Upper lobe of left lung (tissue), 6 donors: Measurements from ENCODE around the gene FBN2. TPM values are rescaled to one million over a fixed set of nuclear protein-coding genes. Genes with fewer than 3 reads are reported as not detected.

Experiments
- ATAC-seq, 2 donors: fragments of 200-7000 bp; cut with Tn5 transposase; one replicate each; pipeline ENCODE4 v1.9.1; 2022; ENCODE audit warnings: mild to moderate bottlenecking in 2 of 2, moderate library complexity in 2 of 2; ENCODE audit not compliant: low FRiP score in 2 of 2
- DNase-seq, 2 donors: peaks; one replicate each; pipeline ENCODE4 v3.0.0-alpha.2; 2019 to 2020
- H3K27ac ChIP-seq, 4 donors: fragments of 200-600 bp; sonication (generic); one replicate each; pipeline ENCODE4 v1.5.1; 2016 to 2019
- H3K27me3 ChIP-seq, 4 donors: fragments of 200-600 bp; sonication (generic); one replicate each; pipeline ENCODE4 v1.5.1; 2017 to 2019
- H3K36me3 ChIP-seq, 4 donors: fragments of 200-600 bp; sonication (generic); one replicate each; pipeline ENCODE4 v1.5.1; 2016 to 2019
- H3K4me1 ChIP-seq, 4 donors: fragments of 200-600 bp; sonication (generic); one replicate each; pipeline ENCODE4 v1.5.1; 2018 to 2019
- H3K4me3 ChIP-seq, 4 donors: fragments of 200-600 bp; sonication (generic); one replicate each; pipeline ENCODE4 v1.5.1; 2017 to 2019; ENCODE audit warnings: mild to moderate bottlenecking in 2 of 4, moderate library complexity in 1 of 4
- H3K9me3 ChIP-seq, 4 donors: fragments of 200-600 bp; sonication (generic); one replicate each; pipeline ENCODE4 v1.5.1; 2018 to 2019
- CTCF ChIP-seq, 6 experiments: fragments of 450-650 bp in 4 of 6; fragments of 200-600 bp in 2 of 6; sonication (generic) in 2 of 6; IDR thresholded peaks; one replicate each; pipeline ENCODE4 v1.5.1; 2016 to 2019; ENCODE audit warnings: antibody characterized with exemption in 6 of 6
- EP300 ChIP-seq, 4 donors: sonication (generic); formaldehyde crosslinking; IDR thresholded peaks; one replicate each; pipeline ENCODE4 v1.5.1; 2017; ENCODE audit warnings: antibody characterized with exemption in 4 of 4, control low read depth in 2 of 4
- POLR2A ChIP-seq, 4 donors: fragments of 450-650 bp; IDR thresholded peaks; one replicate each; pipeline ENCODE4 v1.5.1; 2016 to 2017; ENCODE audit warnings: antibody characterized with exemption in 4 of 4, mild to moderate bottlenecking in 2 of 4
- POLR2AphosphoS5 ChIP-seq, 2 donors: sonication (generic); formaldehyde crosslinking; IDR thresholded peaks; one replicate each; pipeline ENCODE4 v1.5.1; 2017; ENCODE audit warnings: antibody characterized with exemption in 2 of 2
- WGBS, 2 donors: methylation state at CpG; one replicate each; pipeline ENCODE4 v1.1.5; 2017 to 2018; 5-methylcytosine and 5-hydroxymethylcytosine counted together
- total RNA-seq, 6 donors: library from RNA; depleted of rRNA in 4 of 6; stranded (reverse); fragments of >200 nt in 4 of 6; gene quantifications; one replicate each; pipeline versions ENCODE4 v1.1.0 to v1.2.1, GENCODE V29; 2016 to 2021
- donor health status: DM: no; HTN: no; CAD: no; lungs with moderate emphysema.
- donor health status: DM: no; HTN: yes; CAD: no; lungs with severe emphysema.

Gene FBN2
- total RNA-seq, 6 donors from 2014 or later, result under 0.01 to 1.7 (median 0.39) TPM

GRCh38 chr5:128470663-128471062, 67.4 kb downstream of the FBN2 start:
- no peak for ATAC-seq
- DNase-seq, result no peak
- 79 to 89% methylated on average over 1 of the region's 1 CpG for WGBS, 2 donors
- Histone ChIP-seq H3K9me3 (no peaks in the 10 kb centered on the region), H3K27ac (no peak overlapping the region), H3K27me3 (no peaks in the 10 kb centered on the region), H3K4me3 (no peak overlapping the region), H3K36me3 (no peaks in the 10 kb centered on the region), H3K4me1 (peaks cover 0 to 5% (median 0%) of the 10 kb centered on the region in 4 donors)
- no peak for TF ChIP-seq CTCF (IDR thresholded peaks at IDR 0.05)
- TF ChIP-seq EP300 (IDR thresholded peaks at IDR 0.05), result no peak
- TF ChIP-seq POLR2A (IDR thresholded peaks at IDR 0.05), result no peak
- TF ChIP-seq POLR2AphosphoS5 (IDR thresholded peaks at IDR 0.05), result no peak

- no peak overlapping the region for H3K4me3 ChIP-seq
- DNase-seq (no peak), ATAC-seq (no peak)
- H3K36me3 ChIP-seq, result no peaks in the 10 kb centered on the region
- no peaks in the 10 kb centered on the region for H3K9me3 ChIP-seq
- peaks cover 0 to 5% (median 0%) of the 10 kb centered on the region in 4 donors for H3K4me1 ChIP-seq
- 53 to 55% methylated on average over 2 of the region's 2 CpGs for WGBS, 2 donors
- no peak for TF ChIP-seq CTCF (IDR thresholded peaks at IDR 0.05)
- no peak for TF ChIP-seq POLR2A (IDR thresholded peaks at IDR 0.05)
- TF ChIP-seq EP300 (IDR thresholded peaks at IDR 0.05), result no peak
- TF ChIP-seq POLR2AphosphoS5 (IDR thresholded peaks at IDR 0.05), result no peak
- no peaks in the 10 kb centered on the region for H3K27me3 ChIP-seq
- H3K27ac ChIP-seq, result no peak overlapping the region
These were observed 68.1 kb downstream of the FBN2 start for GRCh38 chr5:128469912-128470311.

- DNase-seq, result no peak
- Histone ChIP-seq H3K9me3 (no peaks in the 10 kb centered on the region), H3K36me3 (no peaks in the 10 kb centered on the region), H3K4me3 (no peak overlapping the region), H3K27me3 (no peaks in the 10 kb centered on the region), H3K27ac (no peak overlapping the region), H3K4me1 (no peaks in the 10 kb centered on the region)
- ATAC-seq, result no peak
- TF ChIP-seq POLR2AphosphoS5 (IDR thresholded peaks at IDR 0.05) (no peak), POLR2A (IDR thresholded peaks at IDR 0.05) (no peak), CTCF (IDR thresholded peaks at IDR 0.05) (no peak), EP300 (IDR thresholded peaks at IDR 0.05) (no peak)
- WGBS, 2 donors, result 50 to 57% methylated on average over 1 of the region's 1 CpG
These were observed 71.1 kb downstream of the FBN2 start for GRCh38 chr5:128466980-128467379.

GRCh38 chr5:128466554-128466953, 71.5 kb downstream of the FBN2 start:
- 49 to 61% methylated on average over 5 of the region's 5 CpGs for WGBS, 2 donors
- ATAC-seq, result no peak
- no peak overlapping the region for H3K27ac ChIP-seq
- no peak for DNase-seq
- no peaks in the 10 kb centered on the region for H3K36me3 ChIP-seq
- no peaks in the 10 kb centered on the region for H3K4me1 ChIP-seq
- no peak overlapping the region for H3K4me3 ChIP-seq
- no peaks in the 10 kb centered on the region for H3K9me3 ChIP-seq
- no peak for TF ChIP-seq EP300 (IDR thresholded peaks at IDR 0.05)
- no peak for TF ChIP-seq CTCF (IDR thresholded peaks at IDR 0.05)
- TF ChIP-seq POLR2A (IDR thresholded peaks at IDR 0.05), result no peak
- no peak for TF ChIP-seq POLR2AphosphoS5 (IDR thresholded peaks at IDR 0.05)
- no peaks in the 10 kb centered on the region for H3K27me3 ChIP-seq

GRCh38 chr5:128464596-128464995, 73.4 kb downstream of the FBN2 start:
- H3K4me3 ChIP-seq, result no peak overlapping the region
- no peak overlapping the region for H3K27ac ChIP-seq
- no peak for ATAC-seq
- no peaks in the 10 kb centered on the region for H3K27me3 ChIP-seq
- peaks cover 0 to 4% (median 0%) of the 10 kb centered on the region in 4 donors for H3K9me3 ChIP-seq
- H3K4me1 ChIP-seq, result no peaks in the 10 kb centered on the region
- WGBS, 2 donors, result 84 to 94% methylated on average over 8 to 9 of the region's 9 CpGs
- TF ChIP-seq CTCF (IDR thresholded peaks at IDR 0.05), result no peak
- TF ChIP-seq POLR2A (IDR thresholded peaks at IDR 0.05), result no peak
- no peak for TF ChIP-seq POLR2AphosphoS5 (IDR thresholded peaks at IDR 0.05)
- no peak for TF ChIP-seq EP300 (IDR thresholded peaks at IDR 0.05)
- peak in 1 of 2 donors; percentile 42 for DNase-seq
- no peaks in the 10 kb centered on the region for H3K36me3 ChIP-seq
